ENCODE results near the gene TM9SF2. TPM values are rescaled to one million over a fixed set of nuclear protein-coding genes. Genes with fewer than 3 reads are reported as not detected.

TM9SF2 gene
- total RNA-seq, 2 donors from 2014 or later: 92.9 to 107 TPM

DNA sequence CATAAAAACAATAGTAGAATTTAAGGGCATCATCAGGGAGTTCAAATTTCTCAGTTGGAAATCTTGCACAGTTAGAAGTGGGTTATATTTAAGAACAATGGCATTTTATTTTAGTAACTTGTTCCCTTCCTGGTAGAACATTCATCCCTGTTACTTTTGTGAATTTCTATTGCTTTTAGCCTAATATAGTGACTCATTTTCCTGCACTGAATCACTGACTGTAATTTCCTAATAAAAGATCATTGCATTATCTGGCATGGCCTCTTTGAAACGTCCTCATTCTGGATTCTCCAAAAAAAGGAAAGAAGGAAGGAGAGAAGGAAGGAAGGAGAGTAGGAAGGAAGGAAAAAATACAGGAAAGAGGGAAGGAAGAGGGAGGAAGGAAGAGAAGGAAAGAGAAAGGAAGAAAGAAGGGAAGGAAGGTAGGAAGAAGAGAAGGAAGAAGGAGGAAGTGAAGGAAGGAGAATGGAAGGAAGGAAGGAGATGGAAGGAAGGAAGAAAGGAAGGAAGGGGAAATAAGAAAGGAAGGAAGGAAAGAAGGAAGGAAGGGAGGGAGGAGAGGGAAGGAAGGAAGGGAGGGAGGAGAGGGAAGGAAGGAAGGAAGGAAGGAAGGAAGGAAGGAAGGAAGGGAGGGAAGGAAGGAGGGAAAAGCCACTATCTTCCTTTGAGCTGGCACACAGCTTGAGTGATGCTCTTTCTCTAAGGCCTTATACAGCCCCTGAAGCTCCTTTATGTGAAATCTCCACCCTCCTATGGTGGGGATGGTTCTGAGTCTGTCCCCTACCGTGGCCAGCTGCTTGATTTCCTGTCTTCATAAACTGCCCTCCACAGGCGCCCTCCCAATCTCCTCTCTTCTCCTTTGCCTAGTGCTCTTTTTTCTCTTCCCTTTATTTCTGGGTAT lies 29.8 kb upstream of the TM9SF2 start:
- H3K4me3 ChIP-seq: no peak overlapping the region
- H3K4me1 ChIP-seq (ENCODE audit: control insufficient read depth in 1 of 2, low read depth in 2 of 2): no peaks in the 10 kb centered on the region
- H3K27ac ChIP-seq: no peak overlapping the region
- ATAC-seq (ENCODE audit: insufficient number of reproducible peaks, low FRiP score, low read depth) (no peak), DNase-seq (ENCODE audit: low spot score) (no peak)
- H3K9me3 ChIP-seq: no peaks in the 10 kb centered on the region
- H3K36me3 ChIP-seq: no peaks in the 10 kb centered on the region
- TF ChIP-seq CTCF (IDR thresholded peaks at IDR 0.05): no peak
- no peaks in the 10 kb centered on the region for H3K27me3 ChIP-seq (replicated peaks; ENCODE audit: insufficient read depth)

GRCh38 chr13:99472122-99472440 lies 29.2 kb upstream of the TM9SF2 start:
- H3K36me3 ChIP-seq: no peaks in the 10 kb centered on the region
- H3K27ac ChIP-seq: no peak overlapping the region
- H3K9me3 ChIP-seq: no peaks in the 10 kb centered on the region
- H3K27me3 ChIP-seq (replicated peaks; ENCODE audit: insufficient read depth): no peaks in the 10 kb centered on the region
- no peaks in the 10 kb centered on the region for H3K4me1 ChIP-seq (ENCODE audit: control insufficient read depth in 1 of 2, low read depth in 2 of 2)
- DNase-seq (ENCODE audit: low spot score) (no peak), ATAC-seq (ENCODE audit: insufficient number of reproducible peaks, low FRiP score, low read depth) (no peak)
- no peak overlapping the region for H3K4me3 ChIP-seq
- TF ChIP-seq CTCF (IDR thresholded peaks at IDR 0.05): no peak

- no peak overlapping the region for H3K27ac ChIP-seq
- DNase-seq (ENCODE audit: low spot score) (no peak), ATAC-seq (ENCODE audit: insufficient number of reproducible peaks, low FRiP score, low read depth) (no peak)
- H3K9me3 ChIP-seq: no peaks in the 10 kb centered on the region
- no peaks in the 10 kb centered on the region for H3K27me3 ChIP-seq (replicated peaks; ENCODE audit: insufficient read depth)
- H3K36me3 ChIP-seq: no peaks in the 10 kb centered on the region
- no peak overlapping the region for H3K4me3 ChIP-seq
- TF ChIP-seq CTCF (IDR thresholded peaks at IDR 0.05): no peak
- H3K4me1 ChIP-seq (ENCODE audit: control insufficient read depth in 1 of 2, low read depth in 2 of 2): no peaks in the 10 kb centered on the region
Observed at GRCh38 chr13:99473515-99473914, 27.8 kb upstream of the TM9SF2 start.

GRCh38 chr13:99476648-99477047 lies 24.6 kb upstream of the TM9SF2 start:
- peaks cover 0 to 22% of the 10 kb centered on the region in 2 donors for H3K4me1 ChIP-seq (ENCODE audit: control insufficient read depth in 1 of 2, low read depth in 2 of 2)

GRCh38 chr13:99477493-99477892 lies 23.8 kb upstream of the TM9SF2 start:
- ATAC-seq (ENCODE audit: insufficient number of reproducible peaks, low FRiP score, low read depth) (no peak), DNase-seq (ENCODE audit: low spot score) (no peak)
- TF ChIP-seq CTCF (IDR thresholded peaks at IDR 0.05): no peak
- Histone ChIP-seq H3K4me3 (no peak overlapping the region), H3K27me3 (replicated peaks; ENCODE audit: insufficient read depth) (no peaks in the 10 kb centered on the region), H3K27ac (no peak overlapping the region), H3K9me3 (no peaks in the 10 kb centered on the region), H3K36me3 (no peaks in the 10 kb centered on the region), H3K4me1 (ENCODE audit: control insufficient read depth in 1 of 2, low read depth in 2 of 2) (peaks cover 0 to 28% of the 10 kb centered on the region in 2 donors)

More at GRCh38 chr13:99476648-99477047, 24.6 kb upstream of the TM9SF2 start:
- no peaks in the 10 kb centered on the region for H3K36me3 ChIP-seq
- no peak overlapping the region for H3K4me3 ChIP-seq
- TF ChIP-seq CTCF (IDR thresholded peaks at IDR 0.05): no peak
- H3K27ac ChIP-seq: no peak overlapping the region
- no peaks in the 10 kb centered on the region for H3K9me3 ChIP-seq
- H3K27me3 ChIP-seq (replicated peaks; ENCODE audit: insufficient read depth): no peaks in the 10 kb centered on the region
- ATAC-seq (ENCODE audit: insufficient number of reproducible peaks, low FRiP score, low read depth): no peak
- DNase-seq (ENCODE audit: low spot score): no peak
